Stimulated activated CD8-positive, alpha-beta memory T cell treated with anti-CD3 and anti-CD28 coated beads, Interleukin-15, amount 100 ng/mL, for 4 hours (primary cell): ENCODE measurements around the gene CDK2AP2.
A peak's percentile ranks its signal among the peaks of the same experiment; 100 is the strongest.
"Not testable (repeated sequence)": the region's sequence is repeated elsewhere in the genome, so short reads cannot be mapped to it uniquely, and the experiment has no call there.

ENCODE experiments used
- DNase-seq, 2 donors: peaks; one replicate each; pipeline ENCODE4 v3.0.0-alpha.2; 2020; ENCODE audit warnings: low read depth in 2 of 2

The CDK2AP2 gene

GRCh38 chr11:67507864-67508485, at the start of gene CDK2AP2:
Gene CDK2AP2 (minus strand): TSS chr11:67508162. CDS start chr11:67508082, 80 bp downstream.
- DNase-seq = peak; percentile 93

GRCh38 chr11:67556244-67556643, 48.3 kb upstream of the CDK2AP2 start:
- DNase-seq = no peak

GRCh38 chr11:67551697-67552096, 43.7 kb upstream of the CDK2AP2 start:
- not testable (repeated sequence) for DNase-seq

GRCh38 chr11:67551127-67551526, 43.2 kb upstream of the CDK2AP2 start:
- DNase-seq = no peak

- no peak for DNase-seq
Observed at GRCh38 chr11:67548555-67549110, 40.7 kb upstream of the CDK2AP2 start.

- not testable (repeated sequence) for DNase-seq
Observed at GRCh38 chr11:67548112-67548511, 40.1 kb upstream of the CDK2AP2 start.

GRCh38 chr11:67545280-67545679, 37.3 kb upstream of the CDK2AP2 start:
- no peak for DNase-seq

GRCh38 chr11:67544616-67545242, 36.8 kb upstream of the CDK2AP2 start:
- no peak for DNase-seq

GRCh38 chr11:67543585-67543984, 35.6 kb upstream of the CDK2AP2 start:
- DNase-seq = no peak

GRCh38 chr11:67542971-67543370, 35.0 kb upstream of the CDK2AP2 start:
- DNase-seq = no peak

- no peak for DNase-seq
Observed at GRCh38 chr11:67542169-67542568, 34.2 kb upstream of the CDK2AP2 start.

GRCh38 chr11:67541198-67541597, 33.2 kb upstream of the CDK2AP2 start:
- DNase-seq = no peak

GRCh38 chr11:67539550-67539949, 31.6 kb upstream of the CDK2AP2 start:
- DNase-seq = no peak

- DNase-seq = no peak
Observed at GRCh38 chr11:67538823-67539505, 31.0 kb upstream of the CDK2AP2 start.

- no peak for DNase-seq
Observed at GRCh38 chr11:67538306-67538705, 30.3 kb upstream of the CDK2AP2 start.

GRCh38 chr11:67535561-67535960, 27.6 kb upstream of the CDK2AP2 start:
- no peak for DNase-seq

- DNase-seq = no peak
Observed at GRCh38 chr11:67534070-67534679, 26.2 kb upstream of the CDK2AP2 start.

- no peak for DNase-seq
Observed at GRCh38 chr11:67532889-67533288, 24.9 kb upstream of the CDK2AP2 start.

GRCh38 chr11:67530282-67530592, 22.3 kb upstream of the CDK2AP2 start:
- DNase-seq = no peak

GRCh38 chr11:67528376-67528775, 20.4 kb upstream of the CDK2AP2 start:
- no peak for DNase-seq

- no peak for DNase-seq
Observed at GRCh38 chr11:67525275-67525976, 17.5 kb upstream of the CDK2AP2 start.

GRCh38 chr11:67524480-67524808, 16.5 kb upstream of the CDK2AP2 start:
- no peak for DNase-seq
